A549 treated with RU486 at 1 μM for 4 hours (cell line): ENCODE measurements around the gene ATP5IF1. TPM values are rescaled to one million over a fixed set of nuclear protein-coding genes. Genes with fewer than 3 reads are reported as not detected.

Experiments used
- total RNA-seq: library from RNA; stranded (reverse); fragments of 200-300 nt; extraction: Qiagen RNA extraction; gene quantifications from 5 replicates; pipeline ENCODE4 v1.2.3, GENCODE V29; 2022; ENCODE audit warnings: low read depth

Gene ATP5IF1
- total RNA-seq: 164 to 185 TPM (median 172 TPM) in 5 replicates

DNA sequence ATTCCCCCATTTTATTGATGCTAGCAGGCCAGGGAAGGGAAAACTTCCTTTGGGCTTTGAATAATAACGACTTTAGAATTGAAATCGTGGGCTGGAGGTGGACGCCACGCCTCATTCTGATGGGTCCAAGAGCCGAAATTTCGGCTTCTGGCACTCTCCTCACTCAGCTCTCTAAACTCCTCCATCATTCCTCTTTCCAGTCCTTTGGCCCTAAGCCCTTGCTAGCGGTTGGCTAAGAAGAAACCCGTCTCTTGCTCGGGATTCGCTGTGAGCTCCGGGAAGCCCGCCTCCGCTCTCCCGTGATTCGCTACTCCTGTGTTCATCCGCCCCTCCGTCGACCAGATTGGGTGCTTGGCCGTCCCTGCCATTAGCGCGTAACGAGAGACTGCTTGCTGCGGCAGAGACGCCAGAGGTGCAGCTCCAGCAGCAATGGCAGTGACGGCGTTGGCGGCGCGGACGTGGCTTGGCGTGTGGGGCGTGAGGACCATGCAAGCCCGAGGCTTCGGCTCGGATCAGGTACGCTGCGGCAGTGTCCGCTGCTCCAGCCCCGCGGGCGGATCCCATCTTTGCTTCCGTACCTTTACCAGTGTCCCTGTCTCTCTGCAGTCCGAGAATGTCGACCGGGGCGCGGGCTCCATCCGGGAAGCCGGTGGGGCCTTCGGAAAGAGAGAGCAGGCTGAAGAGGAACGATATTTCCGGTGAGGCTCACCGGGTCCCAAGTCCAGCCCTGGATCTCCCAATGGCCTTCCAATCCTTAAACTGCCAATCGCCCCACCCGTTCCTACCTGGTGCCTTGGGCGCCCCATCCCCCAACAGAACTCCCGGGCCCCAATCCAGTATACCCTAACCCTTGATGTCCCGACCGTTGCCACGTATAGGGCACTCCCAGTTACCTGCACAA, at the start of gene ATP5IF1:
Gene ATP5IF1 (plus strand): TSS at position 370 of the 901 bp plus-strand sequence. CDS start 60 bp downstream, at position 430.

DNA sequence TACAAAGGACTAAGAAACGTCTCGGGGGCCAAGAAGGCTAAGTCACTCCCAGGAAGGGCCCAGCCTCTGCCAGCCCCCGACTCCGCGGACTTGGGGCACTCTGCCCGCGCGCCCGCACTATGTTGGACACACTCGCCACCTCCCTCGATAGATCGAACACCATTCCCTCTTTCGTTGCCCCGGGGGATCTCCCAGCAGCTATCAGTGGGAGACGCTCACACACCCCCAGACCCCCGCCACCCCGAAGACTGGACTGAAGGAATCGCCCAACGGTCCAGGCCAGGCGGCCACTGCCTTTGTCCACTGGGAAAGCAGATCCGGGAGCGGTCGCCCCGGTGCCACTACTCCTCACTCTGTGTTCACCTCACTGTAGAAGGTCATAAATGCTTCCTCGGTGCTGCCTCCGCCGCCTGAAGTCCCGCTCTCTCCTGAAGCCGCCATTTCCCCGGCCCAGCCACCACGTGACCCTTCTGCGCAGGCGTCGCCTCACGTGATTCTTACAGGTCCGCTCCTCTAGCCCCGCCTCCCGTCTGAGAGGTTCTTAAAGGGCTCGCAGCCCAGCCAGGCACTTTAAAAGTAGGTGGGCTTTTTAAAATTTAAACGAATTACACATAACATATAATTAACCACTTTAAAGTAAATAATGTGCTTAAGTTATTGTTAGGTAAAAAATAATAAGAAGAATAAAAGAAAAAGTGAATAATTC, 3.2 kb upstream of the ATP5IF1 start, which contains the start of gene DNAJC8:
Gene DNAJC8 (minus strand): TSS at position 472 of the 706 bp plus-strand sequence. CDS start 31 bp downstream, at position 441.

DNA sequence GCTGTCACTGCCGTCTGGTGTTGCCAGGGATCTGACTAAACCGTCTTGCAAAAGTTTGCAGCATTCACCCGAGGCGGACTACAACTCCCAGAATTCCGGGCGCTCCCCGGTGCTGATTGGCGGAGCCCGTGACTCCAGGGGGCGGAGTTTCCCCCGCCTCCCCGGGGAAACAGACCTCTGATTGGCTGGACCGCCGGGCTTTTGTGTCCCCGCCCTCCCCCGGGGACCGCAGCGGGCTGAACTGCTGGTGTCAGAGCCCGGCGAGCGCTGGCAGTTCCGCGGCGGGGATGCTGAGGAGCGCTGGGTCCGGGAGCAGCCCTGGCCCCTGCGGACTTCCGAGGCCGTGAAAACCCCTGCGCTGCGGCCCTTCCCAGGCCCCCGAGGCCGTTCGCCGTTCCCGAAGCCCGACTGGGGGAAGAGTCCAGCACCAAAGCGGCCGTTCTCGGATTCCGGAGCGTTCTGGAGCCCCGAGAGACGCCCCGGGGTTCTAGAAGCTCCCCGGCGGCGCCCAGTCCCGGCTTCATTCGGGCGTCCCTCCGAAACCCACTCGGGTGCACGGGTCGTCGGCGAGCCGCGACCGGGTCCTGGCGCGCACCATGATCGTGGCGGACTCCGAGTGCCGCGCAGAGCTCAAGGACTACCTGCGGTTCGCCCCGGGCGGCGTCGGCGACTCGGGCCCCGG, 23.5 kb downstream of the ATP5IF1 start, which contains the start of gene SESN2:
Gene SESN2 (plus strand): TSS at position 267 of the 682 bp plus-strand sequence. CDS start 330 bp downstream, at position 597.

Other genes starting within 250 kb of the ATP5IF1 start
- 5.5 to 6.6 TPM (median 6.5 TPM) in 5 replicates for gene EYA3, start 147.5 kb upstream of the ATP5IF1 start, total RNA-seq
- 0.23 to 0.26 TPM (median 0.23 TPM) in 5 replicates for gene PTAFR, start 59.4 kb upstream of the ATP5IF1 start, total RNA-seq
- 68.0 to 81.7 TPM (median 72.7 TPM) in 5 replicates for gene DNAJC8, start 3.1 kb upstream of the ATP5IF1 start, total RNA-seq
- gene SESN2, start 23.4 kb downstream of the ATP5IF1 start, total RNA-seq: 6.5 to 10.0 TPM (median 8.7 TPM) in 5 replicates
- 14.9 to 16.7 TPM (median 16.2 TPM) in 5 replicates for gene MED18, start 92.9 kb downstream of the ATP5IF1 start, total RNA-seq
- 15.5 to 25.4 TPM (median 21.5 TPM) in 5 replicates for gene PHACTR4, start 133.6 kb downstream of the ATP5IF1 start, total RNA-seq